Midbrain (tissue), 1 donor: ENCODE data around the gene PRKCI.
"Not testable (repeated sequence)": the region's sequence is repeated elsewhere in the genome, so short reads cannot be mapped to it uniquely, and the experiment has no call there.

ENCODE experiments used
- DNase-seq: peaks from one replicate; lab custom pipeline; 2025; lab: John Stamatoyannopoulos, UW

PRKCI gene

DNA sequence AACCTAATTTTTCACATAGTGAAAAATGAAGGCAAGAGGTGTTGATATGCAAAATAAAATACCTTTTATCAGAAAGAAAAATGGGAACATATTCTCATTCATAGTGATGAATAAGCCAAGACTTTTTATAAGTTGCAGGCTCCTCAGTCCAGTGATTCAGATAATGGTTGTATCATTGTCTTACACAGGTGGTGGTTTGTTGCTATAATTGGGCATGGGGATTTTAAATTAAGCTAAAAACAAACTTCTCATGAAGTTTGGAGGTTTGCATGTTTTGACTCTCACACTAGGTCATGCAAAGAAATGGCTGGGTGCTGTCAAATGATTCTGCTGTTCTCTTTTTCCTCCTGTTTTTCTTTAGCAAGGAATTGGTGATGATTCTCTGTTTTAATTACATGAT is 74.5 kb downstream of the PRKCI start:
- no peak for DNase-seq

- DNase-seq, result no peak
Measured at GRCh38 chr3:170301405-170301804, 79.2 kb downstream of the PRKCI start.

- no peak for DNase-seq
Measured at GRCh38 chr3:170302008-170302407, 79.8 kb downstream of the PRKCI start.

GRCh38 chr3:170306015-170306414 is 83.8 kb downstream of the PRKCI start:
- DNase-seq, result no peak

DNA sequence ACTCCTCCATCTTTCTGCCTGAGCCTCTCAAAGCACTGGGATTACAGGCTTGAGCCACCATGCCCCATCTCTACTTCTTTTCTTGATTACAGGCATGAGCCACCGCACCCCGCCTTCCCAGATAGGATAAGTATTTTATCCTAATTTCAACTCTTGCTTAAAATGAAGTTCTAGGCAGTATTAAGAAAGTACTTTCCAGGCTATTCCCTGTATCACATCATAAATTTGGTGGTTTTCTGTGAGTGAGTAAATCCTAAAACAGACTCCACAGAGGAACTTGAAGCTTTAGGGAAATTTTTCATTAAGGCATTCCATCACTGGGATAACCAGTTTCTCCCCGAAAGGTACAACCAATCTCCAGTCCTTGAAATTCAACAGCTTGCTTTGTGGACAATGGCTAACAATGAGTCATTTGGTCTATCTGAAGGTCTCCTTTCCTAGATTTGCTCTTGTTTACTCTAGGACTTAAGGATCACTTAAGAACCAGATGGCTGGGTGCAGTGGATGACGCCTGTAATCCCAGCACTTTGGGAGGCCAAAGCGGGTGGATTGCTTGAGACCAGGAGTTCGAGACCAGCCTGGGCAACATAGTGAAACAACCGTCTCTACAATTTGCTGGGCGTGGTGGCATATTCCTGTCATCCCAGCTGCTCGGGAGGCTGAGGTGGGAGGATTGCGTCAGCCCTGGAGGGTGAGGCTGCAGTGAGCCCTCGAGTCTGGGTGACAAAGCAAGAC is 85.6 kb downstream of the PRKCI start:
- DNase-seq, result no peak

DNA sequence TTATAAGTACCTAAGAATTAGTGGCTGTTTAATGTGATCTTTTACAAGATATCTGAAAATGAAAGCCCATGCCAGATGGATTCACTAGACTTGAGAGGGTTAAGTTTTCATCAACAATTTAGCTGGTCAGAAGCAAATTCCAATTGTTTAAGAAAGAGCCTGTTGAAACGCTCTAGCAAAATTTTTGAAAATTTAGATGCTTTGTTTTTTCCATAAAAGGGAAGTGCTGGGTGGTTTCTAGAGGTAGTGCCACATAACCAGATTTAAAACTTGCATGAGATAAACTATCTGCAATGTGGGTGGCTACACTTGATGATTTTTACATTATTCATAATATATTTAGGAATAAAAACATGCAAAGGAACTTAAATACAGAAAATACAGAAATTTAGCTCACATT is 86.8 kb downstream of the PRKCI start:
- DNase-seq, result no peak

DNA sequence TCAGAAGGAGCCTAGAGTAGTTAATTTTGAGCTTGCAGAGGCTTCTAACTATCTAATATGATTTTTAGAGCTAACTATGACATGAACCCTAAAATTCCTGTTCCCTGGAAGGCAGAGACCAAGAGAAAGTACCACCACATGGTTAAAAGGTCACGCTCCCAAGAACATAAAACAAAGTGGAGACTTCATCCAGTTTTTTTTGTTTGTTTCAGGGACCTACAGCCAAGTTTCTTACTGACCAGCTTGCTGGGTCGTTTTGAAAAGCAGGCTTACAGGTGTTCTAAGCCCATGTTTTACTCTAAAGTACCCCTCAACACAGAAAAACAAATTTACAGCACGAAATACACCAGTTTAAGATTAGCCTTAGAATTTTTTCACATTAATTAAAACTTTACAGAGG is 95.7 kb downstream of the PRKCI start:
- DNase-seq, result no peak

- no peak for DNase-seq
Measured at GRCh38 chr3:170320461-170321121, 98.4 kb downstream of the PRKCI start.

DNA sequence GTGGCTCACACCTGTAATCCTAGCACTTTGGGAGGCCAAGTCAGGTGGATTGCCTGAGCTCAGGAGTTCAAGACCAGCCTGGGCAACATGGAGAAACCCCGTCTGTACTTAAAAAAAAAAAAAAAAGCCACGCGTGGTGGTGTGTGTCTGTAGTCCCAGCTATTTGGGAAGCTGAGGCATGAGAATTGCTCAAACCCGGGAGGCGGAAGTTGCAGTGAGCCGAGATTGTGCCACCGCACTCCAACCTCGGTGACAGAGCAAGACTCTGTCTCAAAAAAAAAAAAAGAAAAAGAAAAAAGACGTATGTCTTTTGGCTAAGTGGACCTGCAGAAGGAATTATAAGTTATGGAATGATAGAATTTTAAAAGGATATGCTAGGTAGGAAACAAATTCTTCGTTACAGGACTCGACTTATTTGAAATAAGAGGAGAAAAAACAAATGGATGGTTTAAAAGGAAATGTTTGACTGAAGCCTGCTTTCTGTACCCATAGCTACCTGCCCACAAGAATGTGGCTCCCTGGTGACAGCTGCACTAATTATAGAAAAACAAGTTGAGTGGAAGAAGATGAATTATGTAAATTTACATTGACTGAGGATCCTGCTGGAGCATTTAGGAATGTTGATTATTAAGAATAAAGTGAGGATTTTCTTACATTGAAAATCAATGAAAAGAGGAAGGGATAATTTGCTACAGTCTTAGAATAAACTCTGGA is 99.3 kb downstream of the PRKCI start:
- DNase-seq, result no peak

DNA sequence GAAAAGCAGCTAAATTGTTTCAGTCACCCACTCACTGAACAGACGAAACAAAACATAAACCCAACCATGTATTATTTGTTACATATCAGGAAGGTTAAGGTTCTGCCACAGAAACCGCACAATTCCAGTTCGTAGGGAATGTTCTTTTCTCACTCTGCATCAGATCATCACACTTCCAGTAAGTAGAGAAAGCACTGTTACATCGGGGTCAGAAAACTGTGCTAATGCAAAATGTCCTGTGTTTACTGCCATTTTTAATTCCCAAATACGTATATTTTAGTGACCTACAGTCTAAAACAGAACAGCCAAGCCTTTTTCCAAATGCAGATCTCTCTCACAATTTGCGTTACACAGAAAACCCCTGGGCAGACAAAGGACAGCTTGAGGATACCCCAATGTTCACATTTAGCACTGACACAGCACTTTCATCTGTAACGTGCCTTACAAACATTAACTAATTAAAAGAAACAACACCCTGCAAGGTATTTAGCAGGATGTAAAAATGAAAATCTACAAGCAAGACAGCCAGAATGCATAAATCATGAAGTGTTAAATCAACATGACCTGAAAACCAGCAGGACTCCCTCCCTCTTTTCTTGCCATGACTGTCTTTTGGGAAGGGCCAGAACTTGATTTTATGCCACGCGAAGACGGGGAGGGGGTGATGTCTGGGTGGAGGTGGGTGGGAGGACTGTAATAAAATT is 100.5 kb downstream of the PRKCI start:
- DNase-seq, result no peak

- no peak for DNase-seq
Measured at GRCh38 chr3:170323331-170323730, 101.1 kb downstream of the PRKCI start.

DNA sequence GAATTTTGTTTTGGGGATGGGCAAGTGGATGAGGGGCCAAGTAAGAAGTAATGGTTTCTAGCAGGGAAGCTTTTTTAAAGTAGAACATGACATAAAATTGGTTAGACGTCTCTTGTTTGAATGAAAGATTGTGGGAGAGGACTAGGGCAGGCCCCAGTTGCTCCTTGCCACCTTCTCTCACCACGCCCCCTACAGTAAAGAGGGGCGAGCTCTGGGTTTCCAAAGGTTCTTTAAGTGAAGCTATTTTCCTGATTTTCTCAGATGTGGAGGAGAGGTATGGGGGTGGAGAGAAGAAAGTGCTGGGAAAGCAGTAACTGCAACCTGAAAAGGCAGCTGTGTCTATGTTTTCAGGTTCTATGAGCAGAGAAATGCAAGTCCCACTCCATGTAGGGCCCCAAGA is 102.7 kb downstream of the PRKCI start:
- no peak for DNase-seq

DNA sequence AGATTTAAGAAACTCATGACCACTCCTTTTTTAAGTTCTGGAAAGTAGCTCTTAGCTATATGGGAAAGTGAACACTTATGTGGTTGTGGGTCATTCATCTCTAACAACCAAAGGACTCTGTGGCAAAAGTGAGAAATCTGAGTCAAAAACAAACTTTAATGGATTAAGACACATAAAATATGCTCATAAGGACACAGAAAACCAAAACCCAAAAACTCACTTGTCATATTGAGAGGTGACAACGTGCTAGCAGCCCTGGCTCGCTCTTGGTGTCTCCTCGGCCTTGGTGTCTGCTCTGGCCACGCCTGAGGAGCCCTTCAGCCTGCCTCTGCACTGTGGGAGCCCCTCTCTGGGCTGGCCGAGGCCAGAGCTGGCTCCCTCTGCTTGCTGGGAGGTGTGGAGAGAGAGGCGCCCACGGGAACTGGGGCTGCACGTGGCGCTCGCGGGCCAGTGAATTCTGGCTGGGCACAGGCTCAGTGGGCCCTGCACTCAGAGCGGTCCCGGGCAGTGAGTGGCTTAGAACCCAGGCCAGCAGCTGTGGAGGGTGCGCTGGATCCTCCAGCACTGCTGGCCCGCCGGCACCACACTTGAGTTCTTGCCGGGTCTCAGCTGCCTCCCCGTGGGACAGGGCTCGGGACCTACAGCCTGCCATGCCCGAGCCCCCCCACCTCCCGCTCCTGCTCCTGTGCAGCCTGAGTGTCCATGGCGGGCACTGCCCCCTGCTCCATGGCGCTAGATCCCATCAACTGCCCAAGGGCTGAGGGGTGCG is 105.0 kb downstream of the PRKCI start:
- DNase-seq, result no peak

DNA sequence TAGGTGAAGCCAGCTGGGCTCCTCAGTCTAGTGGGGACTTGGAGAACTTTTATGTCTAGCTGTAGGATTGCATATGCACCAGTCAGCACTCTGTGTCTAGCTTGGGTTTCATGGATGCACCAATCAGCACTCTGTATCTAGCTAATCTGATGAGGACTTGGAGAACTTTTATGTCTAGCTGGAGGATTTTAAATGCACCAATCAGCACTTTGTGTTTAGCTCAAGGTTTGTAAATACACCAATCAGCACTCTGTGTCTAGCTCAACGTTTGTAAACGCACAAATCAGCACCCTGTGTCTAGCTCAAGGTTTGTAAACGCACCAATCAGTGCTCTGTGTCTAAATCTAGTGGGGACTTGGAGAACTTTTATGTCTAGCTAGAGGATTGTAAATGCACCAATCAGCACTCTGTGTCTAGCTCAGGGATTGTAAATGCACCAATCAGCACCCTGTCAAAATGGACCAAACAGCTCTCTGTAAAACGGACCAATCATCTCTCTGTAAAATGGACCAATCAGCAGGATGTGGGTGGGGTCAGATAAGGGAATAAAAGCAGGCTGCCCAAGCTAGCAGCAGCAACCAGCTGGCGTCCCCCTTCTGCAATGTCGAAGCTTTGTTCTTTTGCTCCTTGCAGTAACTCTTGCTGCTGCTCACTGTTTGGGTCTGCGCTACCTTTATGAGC is 105.8 kb downstream of the PRKCI start:
- DNase-seq, result not testable (repeated sequence)

DNA sequence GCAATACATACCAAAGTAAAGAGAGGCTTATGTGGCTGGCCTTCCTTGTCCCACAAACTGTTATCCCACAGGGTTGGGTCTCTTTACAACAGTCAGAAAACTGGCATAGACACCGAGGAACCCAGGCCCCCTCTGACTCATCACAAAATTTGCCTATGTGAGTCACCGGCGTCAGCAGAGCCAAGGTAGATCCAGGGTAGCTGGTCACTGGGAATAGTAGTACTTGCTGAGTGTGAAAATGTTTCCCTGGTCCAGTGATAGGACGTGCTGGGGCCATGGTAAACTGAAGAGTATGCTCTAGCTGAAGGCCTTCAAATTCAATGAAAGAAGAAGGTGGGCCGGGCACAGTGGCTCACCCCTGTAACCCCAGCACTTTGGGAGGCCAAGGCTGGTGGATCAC is 108.1 kb downstream of the PRKCI start:
- no peak for DNase-seq

GRCh38 chr3:170331143-170331542 is 108.9 kb downstream of the PRKCI start:
- no peak for DNase-seq

- DNase-seq, result no peak
Measured at GRCh38 chr3:170337420-170337819, 115.2 kb downstream of the PRKCI start.

GRCh38 chr3:170338690-170339340 is 116.6 kb downstream of the PRKCI start:
- no peak for DNase-seq

DNA sequence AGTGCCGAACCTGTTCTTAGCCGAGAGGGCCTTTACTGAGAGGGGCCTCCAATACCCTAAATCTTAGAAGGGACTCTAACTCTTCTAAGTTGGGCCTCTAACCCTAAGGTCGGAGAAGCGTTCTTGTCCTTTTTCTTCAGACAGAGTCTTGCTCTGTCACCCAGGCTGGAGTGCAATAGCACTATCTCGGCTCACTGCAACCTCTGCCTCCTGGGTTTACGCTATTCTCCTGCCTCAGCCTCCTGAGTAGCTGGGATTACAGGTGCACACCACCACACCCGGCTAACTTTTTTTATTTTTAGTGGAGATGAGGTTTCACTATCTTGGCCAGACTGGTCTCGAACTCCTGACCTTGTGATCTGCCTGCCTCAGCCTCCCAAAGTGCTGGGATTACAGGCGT is 120.0 kb downstream of the PRKCI start:
- DNase-seq, result not testable (repeated sequence)

DNA sequence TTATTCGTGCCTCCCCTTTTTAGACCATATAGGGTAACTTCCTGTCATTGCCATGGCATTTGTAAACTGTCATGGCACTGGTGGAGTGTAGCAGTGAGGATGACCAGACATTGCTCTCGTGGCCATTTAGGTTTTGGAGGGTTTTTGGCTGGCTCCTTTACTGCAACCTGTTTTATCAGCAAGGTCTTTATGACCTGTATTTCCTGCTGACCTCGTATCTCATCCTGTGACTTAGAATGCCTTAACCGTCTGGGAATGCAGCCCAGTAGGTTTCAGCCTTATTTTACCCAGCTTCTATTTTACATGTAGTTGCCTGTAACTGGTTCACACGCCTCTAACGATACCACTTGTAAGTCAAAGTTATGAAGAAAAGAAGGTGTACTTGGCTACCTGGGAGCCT is 121.6 kb downstream of the PRKCI start:
- not testable (repeated sequence) for DNase-seq

DNA sequence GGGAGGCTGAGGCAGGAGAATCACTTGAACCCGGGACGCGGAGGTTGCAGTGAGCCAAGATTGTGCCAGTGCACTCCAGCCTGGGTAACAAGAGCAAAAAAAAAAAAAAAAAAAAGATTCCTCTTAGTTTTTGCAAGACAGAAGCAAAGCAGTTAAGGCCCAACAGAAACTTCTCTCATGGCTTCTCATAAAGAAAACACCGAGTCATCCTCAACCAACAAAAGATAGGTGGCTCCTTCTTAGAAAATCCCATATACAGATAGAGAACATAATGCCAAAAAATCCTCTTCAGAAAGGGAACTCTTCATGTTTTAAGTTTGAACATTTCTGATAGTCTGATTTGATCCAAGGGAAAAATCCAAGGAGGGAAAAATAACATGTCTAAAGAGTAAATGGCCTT is 122.7 kb downstream of the PRKCI start:
- DNase-seq, result no peak
